Ammon's horn (tissue), 1 donor: ENCODE data around the gene MYO3B.

Experiments
- DNase-seq: peaks from one replicate; pipeline ENCODE4 v3.0.0-alpha.2; 2016; ENCODE audit warnings: low spot score

The MYO3B gene

GRCh38 chr2:170695521-170696410, 517.8 kb downstream of the MYO3B start:
- no peak for DNase-seq

GRCh38 chr2:170696948-170697347, 519.0 kb downstream of the MYO3B start:
- DNase-seq, result no peak

DNA sequence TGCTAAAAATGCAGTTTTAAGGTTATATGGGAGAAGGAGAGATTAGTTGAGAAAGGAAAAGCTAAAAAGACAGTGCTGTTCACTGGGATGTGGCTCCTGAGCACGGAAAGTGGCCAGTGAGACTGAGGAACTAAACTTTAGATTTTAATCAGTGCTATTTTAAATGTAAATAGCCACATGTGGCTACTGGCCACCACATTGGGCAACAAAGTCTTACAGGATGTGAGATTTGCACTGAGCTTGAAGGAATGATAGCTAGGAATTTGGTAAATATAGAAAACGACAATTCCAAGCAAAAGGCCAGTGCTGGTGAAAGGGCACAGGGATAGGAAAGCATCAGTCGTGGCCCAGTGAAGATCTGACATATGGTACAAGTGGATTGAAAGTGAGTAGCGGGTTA, 523.1 kb downstream of the MYO3B start:
- DNase-seq, result no peak

DNA sequence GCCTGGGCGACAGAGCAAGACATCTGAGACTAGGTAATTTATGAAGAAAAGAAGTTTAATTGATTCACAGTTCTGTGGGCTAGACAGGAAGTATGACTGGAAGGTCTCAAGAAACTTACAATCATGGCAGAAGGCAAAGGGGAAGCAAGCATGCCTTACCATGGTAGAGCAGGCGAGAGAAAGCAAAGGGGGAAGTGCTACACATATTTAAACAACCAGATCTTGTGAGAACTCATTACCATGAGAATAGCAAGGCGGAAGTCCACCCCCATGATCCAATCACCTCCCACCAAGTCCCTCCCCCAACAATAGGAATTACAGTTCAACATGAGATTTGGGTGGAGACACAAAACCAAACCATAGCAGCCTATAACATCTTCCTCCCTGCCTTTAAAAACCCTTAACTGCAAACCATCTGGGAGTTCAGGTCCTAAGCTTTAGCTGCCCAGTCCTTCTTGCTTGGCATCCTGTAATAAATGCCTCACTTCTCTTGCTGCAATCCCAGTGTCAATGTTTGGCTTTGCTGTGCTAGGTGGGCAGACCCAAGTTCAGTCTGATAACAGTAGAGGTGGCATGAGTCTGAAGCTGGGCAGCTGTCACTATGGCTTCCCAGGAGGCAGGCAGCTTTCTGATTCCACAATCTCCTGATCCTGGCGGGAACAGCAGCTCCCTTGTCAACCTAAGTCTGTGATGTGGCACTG, 526.0 kb downstream of the MYO3B start:
- DNase-seq, result no peak
